Peyer's patch (tissue), 4 donors: ENCODE data around the gene FPR2.
"Not testable (repeated sequence)": the region's sequence is repeated elsewhere in the genome, so short reads cannot be mapped to it uniquely, and the experiment has no call there.

ENCODE experiments used
- CTCF ChIP-seq, 6 experiments: fragments of 450-650 bp in 4 of 6; fragments of 200-600 bp in 2 of 6; sonication (generic) in 1 of 6; IDR thresholded peaks; one replicate each; pipeline ENCODE4 v1.5.1; 2017 to 2019; ENCODE audit warnings: antibody characterized with exemption in 6 of 6, mild to moderate bottlenecking in 3 of 6, moderate library complexity in 1 of 6
- POLR2A ChIP-seq, 2 donors: fragments of 450-650 bp; IDR thresholded peaks; one replicate each; pipeline ENCODE4 v1.5.1; 2017; ENCODE audit warnings: antibody characterized with exemption in 2 of 2, mild to moderate bottlenecking in 2 of 2, moderate library complexity in 2 of 2

GRCh38 chr19:51804789-51805188 lies 43.8 kb downstream of the FPR2 start:
- TF ChIP-seq CTCF, POLR2A (IDR thresholded peaks at IDR 0.05): not testable (repeated sequence)
